Bronchial epithelial cell (primary cell): ENCODE data around the gene SDK2. TPM values are rescaled to one million over a fixed set of nuclear protein-coding genes. Genes with fewer than 3 reads are reported as not detected.

Experiments
- DNase-seq: peaks from one replicate; pipeline ENCODE4 v3.0.0-alpha.2; 2010; ENCODE audit warnings: low read depth
- FAIRE-seq: peaks from 2 replicates; lab custom pipeline; 2011; peaks lifted over from hg19 to GRCh38; lab: Jason Lieb, UNC
- H3K27me3 ChIP-seq: 2 replicates; pipeline ENCODE4 v1.5.1; 2011; ENCODE audit warnings: low read length; ENCODE audit not compliant: control insufficient read depth, insufficient read depth
- H3K36me3 ChIP-seq: 2 replicates; pipeline ENCODE4 v1.5.1; 2011; ENCODE audit warnings: low read length; ENCODE audit not compliant: control insufficient read depth, insufficient read depth
- H3K4me3 ChIP-seq: 2 replicates; pipeline ENCODE4 v1.5.1; 2011; ENCODE audit warnings: mild to moderate bottlenecking, low read depth, low read length, control low read depth
- total RNA-seq: library from RNA; depleted of rRNA; stranded (reverse); fragments of >200 nt; gene quantifications from 2 replicates; pipeline ENCODE4 v1.2.1, GENCODE V29; 2014
- TF ChIP-seq, protein P1 (sequence below): IDR thresholded peaks from 2 replicates; pipeline ENCODE4 v1.5.1; 2011; ENCODE audit warnings: mild to moderate bottlenecking, moderate library complexity, low read length, control low read depth, inconsistent platforms; ENCODE audit not compliant: insufficient read depth, severe bottlenecking

The SDK2 gene
- total RNA-seq, 1 donor from 2014 or later = 2.1 TPM

DNA sequence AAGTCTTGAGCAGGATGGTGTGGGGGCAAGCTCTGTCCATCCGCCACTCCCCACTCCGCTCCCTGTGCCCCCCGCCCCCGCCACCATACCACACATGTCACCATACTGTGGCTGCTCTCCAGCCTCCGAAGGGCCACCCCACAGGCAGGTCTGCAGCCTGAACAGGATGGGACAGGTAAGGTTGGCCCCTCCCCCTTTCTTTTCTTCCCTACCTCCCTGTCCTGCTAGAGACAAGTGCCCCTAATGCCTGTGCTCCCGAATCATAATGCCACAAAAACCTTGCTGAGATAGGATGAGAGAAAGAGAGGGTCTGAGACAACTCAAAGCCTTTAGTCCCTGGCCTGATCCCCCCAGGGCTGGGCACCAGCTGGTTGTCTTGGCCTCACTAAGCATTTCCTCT, 84.7 kb downstream of the SDK2 start:
- Histone ChIP-seq H3K36me3 (no peaks in the 10 kb centered on the region), H3K4me3 (no peak overlapping the region), H3K27me3 (no peaks in the 10 kb centered on the region)
- DNase-seq (no peak), FAIRE-seq (no peak)
- TF ChIP-seq, protein P1, sequence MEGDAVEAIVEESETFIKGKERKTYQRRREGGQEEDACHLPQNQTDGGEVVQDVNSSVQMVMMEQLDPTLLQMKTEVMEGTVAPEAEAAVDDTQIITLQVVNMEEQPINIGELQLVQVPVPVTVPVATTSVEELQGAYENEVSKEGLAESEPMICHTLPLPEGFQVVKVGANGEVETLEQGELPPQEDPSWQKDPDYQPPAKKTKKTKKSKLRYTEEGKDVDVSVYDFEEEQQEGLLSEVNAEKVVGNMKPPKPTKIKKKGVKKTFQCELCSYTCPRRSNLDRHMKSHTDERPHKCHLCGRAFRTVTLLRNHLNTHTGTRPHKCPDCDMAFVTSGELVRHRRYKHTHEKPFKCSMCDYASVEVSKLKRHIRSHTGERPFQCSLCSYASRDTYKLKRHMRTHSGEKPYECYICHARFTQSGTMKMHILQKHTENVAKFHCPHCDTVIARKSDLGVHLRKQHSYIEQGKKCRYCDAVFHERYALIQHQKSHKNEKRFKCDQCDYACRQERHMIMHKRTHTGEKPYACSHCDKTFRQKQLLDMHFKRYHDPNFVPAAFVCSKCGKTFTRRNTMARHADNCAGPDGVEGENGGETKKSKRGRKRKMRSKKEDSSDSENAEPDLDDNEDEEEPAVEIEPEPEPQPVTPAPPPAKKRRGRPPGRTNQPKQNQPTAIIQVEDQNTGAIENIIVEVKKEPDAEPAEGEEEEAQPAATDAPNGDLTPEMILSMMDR = no peak

DNA sequence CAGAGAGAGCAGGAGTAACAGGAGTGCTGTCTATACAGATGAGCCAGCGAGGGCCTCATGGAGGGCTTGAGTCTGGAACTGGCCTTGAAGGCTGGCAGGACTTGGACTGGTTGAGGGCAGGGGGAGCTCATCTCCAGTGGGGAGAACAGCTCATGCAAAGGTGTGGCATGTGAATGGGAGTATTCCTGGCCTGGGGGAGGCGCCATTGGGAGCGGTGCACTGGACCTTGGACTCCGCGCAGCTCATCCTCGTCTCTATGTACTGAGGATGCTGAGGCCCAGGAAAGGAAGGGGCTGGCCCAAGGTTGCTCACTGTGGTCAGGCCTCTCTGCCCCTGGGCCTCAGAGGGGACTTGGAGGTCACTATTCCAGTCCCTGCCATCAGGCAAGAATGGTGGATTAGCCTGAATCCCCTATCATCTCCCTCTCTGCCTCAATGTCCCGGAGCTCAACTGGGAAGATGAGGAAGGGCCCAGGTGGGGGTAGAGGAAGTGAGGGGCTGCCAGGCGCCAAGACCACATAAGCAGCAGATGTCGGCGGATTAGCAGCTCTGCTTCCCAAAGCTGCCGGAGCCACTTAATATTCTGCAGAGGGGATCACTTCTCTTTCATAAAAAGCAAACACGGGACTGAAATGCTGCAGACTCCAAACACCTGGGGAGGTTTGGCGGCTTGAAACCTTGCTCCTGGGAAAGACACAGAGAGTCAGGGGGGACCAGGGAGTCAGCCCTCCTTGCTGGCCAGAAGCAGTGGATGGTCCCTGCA, 88.9 kb downstream of the SDK2 start:
- no peaks in the 10 kb centered on the region for H3K36me3 ChIP-seq
- no peaks in the 10 kb centered on the region for H3K27me3 ChIP-seq
- H3K4me3 ChIP-seq = no peak overlapping the region
- DNase-seq (no peak), FAIRE-seq (no peak)
- TF ChIP-seq, protein P1 = no peak

DNA sequence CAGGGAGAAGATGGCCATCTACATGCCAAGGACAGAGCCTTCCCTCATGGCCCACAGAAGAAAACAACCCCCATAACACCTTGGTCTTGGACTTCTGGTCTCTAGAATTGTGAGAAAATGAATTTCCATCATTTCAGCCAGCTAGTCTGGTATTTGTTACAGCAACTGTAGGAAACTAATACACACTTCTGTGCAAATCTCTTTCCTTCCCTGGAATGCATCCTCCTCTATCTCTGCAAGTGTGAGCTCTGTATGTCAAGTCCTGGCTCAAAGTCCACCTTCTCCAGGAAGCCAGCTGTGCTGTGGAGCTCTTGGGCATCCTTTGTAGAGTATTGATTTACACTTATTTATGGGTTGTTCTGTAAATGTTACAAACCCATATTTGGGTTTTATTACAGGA, 89.7 kb downstream of the SDK2 start:
- H3K27me3 ChIP-seq = no peaks in the 10 kb centered on the region
- TF ChIP-seq, protein P1 = no peak
- no peak for DNase-seq
- FAIRE-seq = no peak
- no peaks in the 10 kb centered on the region for H3K36me3 ChIP-seq
- no peak overlapping the region for H3K4me3 ChIP-seq

DNA sequence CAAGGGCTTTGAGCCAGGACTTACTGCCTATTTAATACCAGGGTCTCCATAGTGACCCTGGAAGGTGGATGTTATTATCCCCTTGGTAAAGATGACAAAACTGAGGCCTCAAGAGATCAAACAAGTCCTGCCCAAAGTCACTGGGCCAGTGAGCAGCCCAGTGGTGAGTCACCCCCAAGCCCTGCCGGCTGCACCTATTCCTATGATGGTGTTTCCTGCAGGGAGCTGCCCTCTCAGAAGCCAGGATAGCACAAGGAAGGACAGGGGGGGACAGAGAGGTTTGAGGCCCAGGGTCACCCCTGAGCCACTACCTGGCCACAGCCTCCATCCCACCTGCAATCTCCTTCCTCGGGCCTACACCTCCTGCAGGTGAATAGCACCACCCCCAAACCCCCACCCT, 90.9 kb downstream of the SDK2 start:
- peak; percentile 23 for FAIRE-seq
- peak; percentile 55 for DNase-seq
- Histone ChIP-seq H3K4me3 (no peak overlapping the region), H3K27me3 (no peaks in the 10 kb centered on the region), H3K36me3 (no peaks in the 10 kb centered on the region)
- TF ChIP-seq, protein P1 = no peak

DNA sequence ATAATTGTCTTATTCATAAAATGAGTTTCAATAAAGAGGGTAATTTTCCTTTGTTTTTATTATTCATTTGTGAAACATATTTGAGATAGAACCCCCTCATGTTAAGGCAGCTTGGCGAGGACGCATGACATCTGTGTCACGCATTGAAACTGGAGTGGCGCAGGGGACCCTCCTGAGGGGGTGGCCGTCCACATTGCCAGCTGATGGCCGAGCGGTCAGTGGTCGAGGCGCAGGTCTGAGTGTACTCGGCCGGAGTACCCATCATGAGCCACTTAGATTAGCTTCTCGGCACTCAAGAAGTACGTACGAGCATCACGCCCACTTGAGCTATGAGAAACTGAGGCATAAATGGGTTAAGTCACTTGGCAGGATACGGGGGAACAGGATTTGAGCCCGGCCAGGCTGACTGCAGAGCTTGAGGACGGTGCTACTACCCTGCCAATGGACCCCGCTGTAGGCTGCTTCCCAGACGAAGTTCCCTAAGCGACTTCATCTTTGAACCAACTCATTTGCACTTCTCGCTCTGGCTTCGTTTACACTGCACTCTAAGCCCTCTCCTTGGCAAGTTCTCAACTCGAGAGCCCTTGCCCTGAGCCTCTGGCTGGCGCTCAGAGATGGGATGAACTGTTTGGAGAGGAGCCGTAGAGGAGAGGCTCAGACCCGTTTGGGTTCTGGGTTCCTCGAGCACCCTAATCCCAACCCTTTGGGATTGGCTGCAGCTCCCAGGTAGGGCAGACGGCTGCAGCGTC, 91.8 kb downstream of the SDK2 start:
- no peak for FAIRE-seq
- Histone ChIP-seq H3K36me3 (no peaks in the 10 kb centered on the region), H3K4me3 (no peak overlapping the region), H3K27me3 (no peaks in the 10 kb centered on the region)
- TF ChIP-seq, protein P1 = no peak
- no peak for DNase-seq
